GM19099 (cell line): Measurements from ENCODE around the gene GRB7.

ENCODE experiments used
- POLR2A ChIP-seq: IDR thresholded peaks from 3 replicates; pipeline ENCODE4 v1.6.1; 2011; ENCODE audit warnings: low read depth; ENCODE audit not compliant: insufficient read length; ENCODE audit errors: extremely low read depth

Gene GRB7

GRCh38 chr17:39704821-39705551 is 32.8 kb upstream of the GRB7 start:
- no peak for TF ChIP-seq POLR2A

- TF ChIP-seq POLR2A, result no peak
Measured at GRCh38 chr17:39705786-39706348, 31.9 kb upstream of the GRB7 start.

GRCh38 chr17:39706383-39706782 is 31.4 kb upstream of the GRB7 start:
- TF ChIP-seq POLR2A, result no peak

- TF ChIP-seq POLR2A, result no peak
Measured at GRCh38 chr17:39706921-39707337, 30.8 kb upstream of the GRB7 start.

GRCh38 chr17:39709319-39709997 is 28.3 kb upstream of the GRB7 start:
- no peak for TF ChIP-seq POLR2A

GRCh38 chr17:39709998-39710964 is 27.5 kb upstream of the GRB7 start:
- TF ChIP-seq POLR2A, result no peak

GRCh38 chr17:39711851-39712250 is 25.9 kb upstream of the GRB7 start:
- no peak for TF ChIP-seq POLR2A

- no peak for TF ChIP-seq POLR2A
Measured at GRCh38 chr17:39714234-39714633, 23.5 kb upstream of the GRB7 start.

- TF ChIP-seq POLR2A, result no peak
Measured at GRCh38 chr17:39715375-39716072, 22.2 kb upstream of the GRB7 start.

- TF ChIP-seq POLR2A, result no peak
Measured at GRCh38 chr17:39716073-39716818, 21.5 kb upstream of the GRB7 start.

- TF ChIP-seq POLR2A, result no peak
Measured at GRCh38 chr17:39716879-39717536, 20.7 kb upstream of the GRB7 start.

GRCh38 chr17:39717660-39718059 is 20.1 kb upstream of the GRB7 start:
- TF ChIP-seq POLR2A, result no peak
